K562 (cell line): ENCODE data around the gene APOC1. TPM values are rescaled to one million over a fixed set of nuclear protein-coding genes. Genes with fewer than 3 reads are reported as not detected.

Experiments used
- ATAC-seq: fragments of 200-7000 bp; cut with Tn5 transposase; 3 replicates; pipeline ENCODE4 v1.9.1; 2020; ENCODE audit warnings: moderate library complexity
- BruUV-seq: library from RNA; stranded (reverse); fragments of 400-500 nt; replicated peaks from 2 replicates; lab custom pipeline; 2021; lab: Mats Ljungman, UMichigan
- CTCF ChIA-PET: fragments of 300-600 bp; formaldehyde crosslinking; extraction: SDS; loops from one replicate; lab custom pipeline; 2021; ENCODE audit warnings: low intra/inter-chr PET ratio; lab: Yijun Ruan, JAX
- POLR2A ChIA-PET: fragments of 300-600, 350-650 bp; sonication (Branson Sonifier 250); formaldehyde crosslinking; extraction: SDS; loops from one replicate; lab custom pipeline; 2021; ENCODE audit warnings: antibody characterized with exemption, inconsistent platforms; lab: Yijun Ruan, JAX
- DNase-seq, 4 experiments: peaks; one replicate each; pipeline versions ENCODE4 v3.0.0 to v3.0.0-alpha.2; 2011 to 2018; ENCODE audit warnings: low spot score in 3 of 4, mixed read lengths in 3 of 4; ENCODE audit errors: extremely low read depth in 1 of 4
- FAIRE-seq: peaks from 2 replicates; lab custom pipeline; 2011; peaks lifted over from hg19 to GRCh38; lab: Jason Lieb, UNC
- H2AFZ ChIP-seq: 2 replicates; pipeline ENCODE4 v1.6.0; 2011; ENCODE audit warnings: low read depth, low read length, control low read depth, inconsistent platforms
- H3K27ac ChIP-seq: fragments of 200-600 bp; 3 replicates; pipeline ENCODE4 v1.8.0; 2011; ENCODE audit warnings: low read depth, mild to moderate bottlenecking, control low read depth, inconsistent platforms, low read length, moderate library complexity, mixed read lengths; ENCODE audit errors: extremely low read depth
- H3K27me3 ChIP-seq, 2 experiments: fragments of 300-600 bp in 1 of 2; 2 replicates in 1 of 2; 3 replicates in 1 of 2; pipeline versions ENCODE4 v1.6.0 to v1.8.0; 2011; ENCODE audit warnings: inconsistent platforms in 2 of 2, low read length in 2 of 2, mild to moderate bottlenecking in 1 of 2, mixed read lengths in 1 of 2, moderate library complexity in 1 of 2; ENCODE audit not compliant: control insufficient read depth in 2 of 2, insufficient read depth in 2 of 2
- H3K36me3 ChIP-seq: fragments of 300-600 bp; 3 replicates; pipeline ENCODE4 v1.8.0; 2011; ENCODE audit warnings: mild to moderate bottlenecking, low read length, inconsistent platforms; ENCODE audit not compliant: control insufficient read depth, insufficient read depth
- H3K4me1 ChIP-seq, 2 experiments: fragments of 200-600 bp in 1 of 2; replicated peaks in 1 of 2; 2 replicates in 1 of 2; 3 replicates in 1 of 2; pipeline versions ENCODE4 v1.5.1 to v1.8.0; 2011; ENCODE audit warnings: inconsistent platforms in 2 of 2, low read length in 2 of 2, mild to moderate bottlenecking in 1 of 2, mixed read lengths in 1 of 2, moderate library complexity in 1 of 2; ENCODE audit not compliant: control insufficient read depth in 2 of 2, insufficient read depth in 2 of 2
- H3K4me2 ChIP-seq: 2 replicates; pipeline ENCODE4 v1.6.1; 2011; ENCODE audit warnings: low read length, control low read depth, inconsistent platforms, mixed read lengths; ENCODE audit not compliant: insufficient read depth
- H3K4me3 ChIP-seq: fragments of 200-600 bp; sonication (generic), shearing (Covaris generic); 2 replicates; pipeline ENCODE4 v1.5.1; 2016; ENCODE audit warnings: control low read depth, inconsistent platforms
- H3K79me2 ChIP-seq: fragments of 200-600 bp; 3 replicates; pipeline ENCODE4 v1.8.0; 2011; ENCODE audit warnings: low read length, inconsistent platforms; ENCODE audit not compliant: control insufficient read depth, insufficient read depth
- H3K9ac ChIP-seq, 2 experiments: 2 replicates each; pipeline versions ENCODE4 v1.6.0 to v1.6.1; 2011; ENCODE audit warnings: low read depth in 2 of 2, low read length in 2 of 2, control low read depth in 1 of 2, inconsistent platforms in 1 of 2, mild to moderate bottlenecking in 1 of 2, mixed read lengths in 1 of 2; ENCODE audit not compliant: insufficient read depth in 1 of 2
- H3K9me1 ChIP-seq: one replicate; pipeline ENCODE4 v1.6.0; 2011; ENCODE audit warnings: inconsistent platforms, mild to moderate bottlenecking, low read length, moderate library complexity; ENCODE audit not compliant: control insufficient read depth, insufficient read depth
- H3K9me3 ChIP-seq: replicated peaks from 2 replicates; pipeline ENCODE4 v1.5.1; 2011; ENCODE audit warnings: low read depth, low read length, inconsistent platforms; ENCODE audit not compliant: control insufficient read depth, insufficient read depth
- H4K20me1 ChIP-seq: replicated peaks from 2 replicates; pipeline ENCODE4 v1.6.1; 2011; ENCODE audit warnings: low read length, inconsistent platforms, mixed read lengths; ENCODE audit not compliant: control insufficient read depth, insufficient read depth
- CEBPB ChIP-seq: fragments of 450-650 bp; IDR thresholded peaks from 2 replicates; pipeline ENCODE4 v1.6.1; 2016; ENCODE audit warnings: missing genetic modification characterization, missing compliant biosample characterization
- NKRF ChIP-seq: fragments of 450-650 bp; IDR thresholded peaks from 2 replicates; pipeline ENCODE4 v1.6.1; 2016; ENCODE audit warnings: borderline replicate concordance
- RBM17 ChIP-seq: fragments of 200-400 bp; formaldehyde crosslinking; IDR thresholded peaks from 2 replicates; pipeline ENCODE4 v1.6.1; 2017; ENCODE audit warnings: low read depth, mild to moderate bottlenecking, low read length, borderline replicate concordance
- TEAD4 ChIP-seq, 2 experiments: sonication (generic) in 1 of 2; formaldehyde crosslinking in 1 of 2; IDR thresholded peaks; 2 replicates each; pipeline versions ENCODE4 v1.6.1 to v1.8.0; 2012 to 2022; ENCODE audit warnings: borderline replicate concordance in 1 of 2, inconsistent platforms in 1 of 2, low read length in 1 of 2, mild to moderate bottlenecking in 1 of 2, missing genetic modification reagents in 1 of 2
- ZSCAN32 ChIP-seq: fragments of 450-650 bp; formaldehyde crosslinking; IDR thresholded peaks from 2 replicates; pipeline ENCODE4 v1.4.0; 2020; ENCODE audit warnings: mild to moderate bottlenecking, moderate library complexity
- WGBS: fragments of 100-300 bp; shearing (Covaris generic); methylation state at CpG from one replicate; pipeline ENCODE4 v1.1.6; 2016; ENCODE audit warnings: low coverage, mixed read lengths; ENCODE audit not compliant: insufficient coverage; ENCODE audit errors: missing lambda C conversion rate; 5-methylcytosine and 5-hydroxymethylcytosine counted together
- in situ Hi-C: fragments of 300-500 bp; cut with MboI; formaldehyde crosslinking; loops from 4 replicates; pipeline ENCODE4 v1.15.0; 2018; ENCODE audit warnings: inconsistent platforms, mixed read lengths
- intact Hi-C: fragments of 100-400 bp; cut with micrococcal nuclease; formaldehyde crosslinking; loops from 2 replicates; pipeline ENCODE4 v1.14.2; 2022
- polyA plus RNA-seq, 8 experiments: library from polyadenylated mRNA; depleted of rRNA in 4 of 8; stranded (reverse) in 5 of 8; unstranded in 3 of 8; fragments of >200 nt; fragmentation: Nextera tagmentation in 2 of 8; fragmentation: Illumina TruSeq in 1 of 8; extraction: Ambion mirVana in 2 of 8; extraction: Trizol in 1 of 8; gene quantifications; 2 replicates each; pipeline versions ENCODE4 v1.2.1 to v1.2.3, GENCODE V29; 2011 to 2014; ENCODE audit warnings: inconsistent platforms in 1 of 8, missing spikeins in 1 of 8
- total RNA-seq, 7 experiments: library from RNA; depleted of rRNA in 6 of 7; stranded (reverse); fragments of >200 nt in 6 of 7; fragmentation: Illumina TruSeq in 2 of 7; extraction: Trizol in 2 of 7; gene quantifications; 2 replicates each; pipeline versions ENCODE4 v1.2.1 to v1.2.3, GENCODE V29; 2011 to 2021; ENCODE audit warnings: low replicate concordance in 1 of 7

APOC1 gene
- total and polyA plus RNA-seq, 9 of the 15 experiments (the other 6 are each of a cell fraction or from before 2014, with no cell fraction given) = 115 to 408 (median 220) TPM

- ATAC-seq (no peak), FAIRE-seq (no peak), DNase-seq (no peak)
- Histone ChIP-seq H3K79me2 (no peaks in the 10 kb centered on the region), H3K27ac (no peak overlapping the region), H3K9ac (peak overlapping the region in 1 of 2 experiments; percentile 69; a peak in 1 of 4 replicates), H3K9me1 (no peaks in the 10 kb centered on the region), H3K36me3 (no peaks in the 10 kb centered on the region), H3K4me1 (peaks cover 0 to 24% of the 10 kb centered on the region in 2 experiments; a peak in 4 of 5 replicates), H3K4me3 (no peak overlapping the region), H2AFZ (no peak overlapping the region), H4K20me1 (no peaks in the 10 kb centered on the region), H3K27me3 (no peaks in the 10 kb centered on the region), H3K9me3 (no peaks in the 10 kb centered on the region), H3K4me2 (no peak overlapping the region)
- in situ Hi-C loops (no loop called here), intact Hi-C loops (no loop called here)
- POLR2A ChIA-PET = interaction anchor here (1.2 to 1.8 kb wide), 3 partner anchors 10 to 21 kb away, joined by 3 to 11 read pairs (median 5); partner anchors contain the start of gene APOE
- TF ChIP-seq CEBPB (tag) = 0 out of 2 replicates have a peak, but pooled peaks have one; percentile 18
- TF ChIP-seq ZSCAN32 = no peak
- TF ChIP-seq RBM17 = no peak
- no peak for TF ChIP-seq NKRF
- TF ChIP-seq TEAD4 (IDR thresholded peaks at IDR 0.05; ENCODE audit: low read length) = no peak
- no peak for TF ChIP-seq TEAD4 (CRISPR knock-in tag; IDR thresholded peaks at IDR 0.05; ENCODE audit: borderline replicate concordance)
- BruUV-seq = no TSS peak
- CTCF ChIA-PET = no interaction called here
- WGBS = 75% methylated on average over 7 of the region's 8 CpGs
Measured at GRCh38 chr19:44925114-44925891, 10.9 kb downstream of the APOC1 start.
